Measurements from ENCODE around the gene WHRN.

Gene WHRN

DNA sequence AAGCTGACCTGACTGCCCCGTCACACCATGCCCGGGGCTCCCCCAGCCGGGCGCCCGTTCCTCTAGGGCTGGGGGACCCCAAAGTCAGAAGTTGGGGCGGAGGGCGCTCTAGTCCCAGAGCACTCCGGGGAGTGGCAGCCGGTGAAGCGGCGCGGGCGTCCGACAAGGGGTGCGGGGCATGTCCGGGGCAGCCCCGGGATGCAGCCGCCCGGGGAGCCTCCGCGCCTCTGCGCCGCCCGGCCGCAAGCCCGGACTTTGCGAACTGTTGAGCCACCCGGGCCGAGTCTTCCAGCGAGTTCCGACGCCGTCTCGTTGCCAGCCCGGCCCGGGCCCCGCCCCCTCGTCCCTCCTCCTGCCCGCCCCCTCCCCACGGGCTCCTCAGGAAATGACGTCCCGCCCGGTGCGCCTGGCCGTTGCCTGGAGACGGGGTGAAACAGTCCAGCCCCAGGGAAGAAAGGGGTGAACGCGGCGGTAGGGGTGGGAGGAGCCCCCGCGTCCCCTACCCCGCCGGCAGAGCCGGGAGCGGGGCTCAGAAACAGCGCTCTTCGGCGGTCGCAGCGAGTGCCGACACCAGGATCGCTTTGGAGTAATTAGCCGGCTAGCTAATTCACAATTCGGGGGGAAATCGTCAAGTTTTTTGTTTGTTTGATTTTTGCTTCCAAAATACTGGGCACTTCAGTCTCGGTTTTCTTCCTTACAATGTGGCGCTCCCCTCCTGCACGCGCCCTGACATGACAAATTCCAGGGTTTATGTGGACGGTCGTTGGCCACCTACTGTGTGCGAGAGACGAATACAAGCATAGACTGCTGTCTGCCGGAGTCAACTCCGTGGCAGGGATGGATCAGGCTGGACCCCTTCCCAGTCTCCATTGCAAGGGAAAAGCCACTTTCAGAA is at the start of gene WHRN:
WHRN (minus strand) TSS at position 287 of the 895 bp plus-strand sequence. CDS start 672 bp downstream, outside the sequence.
- DNase-seq (ENCODE audit: insufficient read length, low spot score) (peak; percentile 86), FAIRE-seq (no peak)

- FAIRE-seq, result no peak
- DNase-seq (ENCODE audit: insufficient read length, low spot score), result no peak
Measured at GRCh38 chr9:114553202-114553601, 47.9 kb upstream of the WHRN start.

DNA sequence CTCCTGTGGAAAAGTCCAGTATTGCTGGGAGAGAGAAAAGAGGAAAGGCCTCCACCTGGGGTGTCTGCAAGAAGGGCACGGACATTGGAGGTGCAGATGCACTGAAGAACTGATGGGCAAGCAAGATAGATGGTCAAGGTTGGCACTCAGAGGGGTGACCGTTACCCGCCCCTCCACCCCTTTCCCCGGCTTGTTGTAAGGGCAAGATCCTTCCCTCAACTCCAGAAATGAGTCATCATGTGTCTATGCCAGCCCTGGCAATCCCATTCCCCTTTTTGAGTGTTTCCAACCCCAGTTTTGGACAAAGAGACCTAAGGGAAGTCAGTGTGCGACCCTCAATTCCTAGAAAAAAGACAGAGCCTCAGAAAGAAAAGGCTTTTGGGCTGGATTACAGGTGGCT is 47.4 kb upstream of the WHRN start:
- DNase-seq (ENCODE audit: insufficient read length, low spot score) (no peak), FAIRE-seq (no peak)

- FAIRE-seq, result no peak
- DNase-seq (ENCODE audit: insufficient read length, low spot score), result no peak
Measured at GRCh38 chr9:114551750-114552685, 46.7 kb upstream of the WHRN start.

DNA sequence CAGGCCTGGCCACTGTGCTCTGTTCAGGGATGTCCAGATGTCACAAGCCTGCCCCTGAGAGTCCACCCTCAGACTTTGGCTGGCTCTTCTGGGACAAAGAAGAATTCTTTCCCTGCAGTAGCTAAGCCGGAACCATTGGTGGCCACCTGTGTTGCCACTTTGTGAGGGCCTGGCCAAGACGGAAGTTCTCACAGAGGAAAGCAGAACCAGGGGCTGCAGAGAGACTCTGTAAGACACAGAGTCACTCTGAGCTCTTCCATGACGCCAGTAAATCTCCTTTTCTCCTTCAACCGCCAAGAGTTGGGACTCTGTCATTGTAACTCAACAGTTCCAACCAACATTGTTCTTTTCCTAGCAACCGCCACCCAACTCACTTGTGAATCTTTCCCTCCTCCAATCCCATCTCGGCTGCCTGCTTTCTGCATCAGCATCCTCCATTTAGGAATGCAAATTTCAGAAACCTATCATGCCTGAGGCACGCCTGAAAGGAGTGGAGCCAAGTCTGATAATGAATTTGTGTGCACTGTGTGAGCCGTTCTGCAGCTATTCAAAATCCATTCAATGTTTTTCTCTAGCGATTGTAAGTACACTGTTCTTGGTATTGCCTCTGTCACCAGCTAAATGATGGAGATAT is 44.5 kb upstream of the WHRN start:
- DNase-seq (ENCODE audit: insufficient read length, low spot score) (no peak), FAIRE-seq (no peak)

- DNase-seq (ENCODE audit: insufficient read length, low spot score) (no peak), FAIRE-seq (no peak)
Measured at GRCh38 chr9:114546851-114547250, 41.6 kb upstream of the WHRN start.

GRCh38 chr9:114545055-114545454 is 39.8 kb upstream of the WHRN start:
- FAIRE-seq, result no peak
- DNase-seq (ENCODE audit: insufficient read length, low spot score), result no peak

DNA sequence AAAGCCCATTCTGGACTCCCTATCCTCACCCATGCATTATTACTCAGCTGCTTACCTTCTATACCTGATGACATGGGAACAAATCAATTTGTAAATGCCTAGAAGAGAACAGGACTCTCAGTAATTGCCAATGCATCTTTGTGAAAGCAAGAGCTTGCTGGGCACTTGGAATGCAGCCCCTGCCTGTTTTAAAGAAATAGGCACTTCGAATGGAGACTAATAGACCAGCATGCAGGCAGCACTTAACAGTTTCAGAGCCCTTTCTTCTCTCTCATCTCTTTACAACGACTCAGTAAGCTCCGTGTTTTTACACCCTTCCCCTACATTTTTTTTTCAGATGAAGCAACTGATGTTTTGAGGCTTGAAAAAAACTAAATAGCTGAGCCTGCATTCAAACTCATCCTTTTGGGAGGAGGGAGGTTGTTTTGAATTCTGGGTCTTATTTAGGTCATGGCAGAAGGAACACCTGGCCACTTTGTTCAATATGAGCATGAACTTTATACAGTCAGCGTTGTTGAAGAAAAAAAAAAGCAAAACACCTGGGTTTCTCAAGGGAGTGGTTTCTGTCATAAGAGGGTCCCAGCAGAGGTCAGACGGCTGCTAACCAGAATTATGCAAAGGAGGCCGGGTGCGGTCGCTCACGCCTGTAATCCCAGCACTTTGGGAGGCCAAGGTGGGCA is 34.6 kb upstream of the WHRN start:
- no peak for FAIRE-seq
- DNase-seq (ENCODE audit: insufficient read length, low spot score), result no peak

DNA sequence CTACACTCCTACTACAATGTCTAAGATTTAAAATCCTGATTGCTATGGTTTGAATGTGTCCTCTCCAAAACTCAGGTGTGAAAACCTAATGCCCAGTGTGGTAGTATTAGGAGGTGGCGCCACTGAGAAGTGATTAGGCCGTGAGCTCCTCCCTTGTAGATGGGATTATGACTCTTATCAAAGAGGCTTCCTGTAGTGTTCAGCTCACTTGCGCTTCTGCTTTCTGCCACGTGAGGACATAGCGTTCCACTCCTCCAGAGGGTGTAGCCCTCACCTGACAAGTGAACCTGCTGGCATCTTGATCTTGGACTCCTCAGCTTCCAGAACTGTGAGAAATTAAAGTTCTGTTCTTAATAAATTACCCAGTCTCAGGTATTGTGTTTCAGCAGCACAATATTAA is 33.0 kb upstream of the WHRN start:
- DNase-seq (ENCODE audit: insufficient read length, low spot score) (no peak), FAIRE-seq (no peak)

DNA sequence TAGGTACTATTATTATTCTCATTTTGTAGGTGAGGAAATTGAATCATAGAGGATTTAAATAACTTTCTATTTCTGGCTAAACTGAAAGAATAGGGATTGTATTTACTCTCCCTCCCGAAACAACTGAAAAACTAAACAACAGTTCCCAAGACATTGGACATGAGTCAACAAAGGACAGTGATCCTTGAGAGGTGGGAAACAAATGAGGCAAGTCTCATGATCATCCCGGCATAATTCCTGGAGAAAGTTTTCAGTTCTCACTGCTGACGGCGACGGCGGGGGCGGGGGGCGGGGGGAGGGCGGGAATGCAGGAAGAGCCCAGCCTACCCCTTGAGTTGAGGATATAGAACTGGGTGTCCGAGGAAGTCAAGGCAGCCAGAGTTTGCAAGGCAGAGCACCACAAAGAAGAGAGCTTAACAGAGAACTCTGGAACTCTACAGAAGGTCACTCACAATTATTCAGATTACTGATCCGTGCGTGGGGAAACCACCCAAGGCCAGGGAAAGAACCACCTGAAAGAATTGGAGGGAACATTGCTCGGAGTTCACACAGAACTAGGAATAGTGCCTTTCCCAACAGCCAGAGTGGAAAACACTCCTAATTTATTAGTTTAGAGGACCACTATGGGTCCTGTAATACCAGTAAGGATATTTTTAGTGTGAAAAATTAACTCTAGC is 27.4 kb upstream of the WHRN start:
- no peak for DNase-seq (ENCODE audit: insufficient read length, low spot score)
- no peak for FAIRE-seq

GRCh38 chr9:114529285-114529684 is 24.0 kb upstream of the WHRN start:
- FAIRE-seq, result no peak
- DNase-seq (ENCODE audit: insufficient read length, low spot score), result no peak

- FAIRE-seq (no peak), DNase-seq (ENCODE audit: insufficient read length, low spot score) (no peak)
Measured at GRCh38 chr9:114526807-114527206, 21.5 kb upstream of the WHRN start.

DNA sequence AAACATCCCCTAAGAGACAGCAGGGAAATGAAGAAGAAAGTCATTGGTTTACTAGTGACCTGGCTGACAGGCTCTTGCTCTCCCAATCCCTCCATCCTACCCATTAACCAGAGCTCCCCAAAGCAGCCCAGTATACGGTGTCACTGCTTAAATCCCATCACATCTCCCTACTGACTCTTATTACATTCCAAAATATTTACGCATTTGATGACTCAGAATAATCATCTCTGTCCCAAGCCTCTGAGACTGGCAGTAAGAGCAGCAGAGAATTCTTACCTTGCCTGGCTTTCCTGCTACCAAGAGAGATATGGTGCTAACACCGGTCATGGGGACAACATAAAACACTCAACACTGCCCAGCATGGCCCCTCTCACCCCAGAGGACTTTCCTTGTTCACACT is 20.2 kb upstream of the WHRN start:
- DNase-seq (ENCODE audit: insufficient read length, low spot score) (no peak), FAIRE-seq (no peak)

GRCh38 chr9:114524247-114524681 is 19.0 kb upstream of the WHRN start:
- FAIRE-seq (no peak), DNase-seq (ENCODE audit: insufficient read length, low spot score) (no peak)

DNA sequence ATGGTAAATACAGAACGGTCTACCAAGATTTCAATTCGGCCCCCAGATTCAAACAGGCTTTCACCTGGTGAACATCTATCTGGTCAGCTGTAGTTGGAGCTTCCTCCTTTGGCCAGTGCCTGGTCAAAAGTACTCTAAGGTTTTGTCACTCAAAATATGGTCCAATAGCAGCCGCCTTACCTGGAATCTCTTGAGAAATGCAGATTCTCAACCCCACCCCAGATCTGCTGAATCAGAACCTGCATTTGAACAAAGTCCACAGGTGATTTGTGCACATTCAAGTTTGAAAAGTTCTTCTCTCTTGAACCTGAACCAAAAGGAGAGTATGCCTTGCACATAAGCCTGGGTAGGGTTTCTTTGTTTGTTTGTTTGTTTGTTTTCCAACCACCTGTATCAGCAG is 17.6 kb upstream of the WHRN start:
- no peak for FAIRE-seq
- DNase-seq (ENCODE audit: insufficient read length, low spot score), result no peak

- DNase-seq (ENCODE audit: insufficient read length, low spot score), result no peak
- FAIRE-seq, result no peak
Measured at GRCh38 chr9:114522286-114522685, 17.0 kb upstream of the WHRN start.

DNA sequence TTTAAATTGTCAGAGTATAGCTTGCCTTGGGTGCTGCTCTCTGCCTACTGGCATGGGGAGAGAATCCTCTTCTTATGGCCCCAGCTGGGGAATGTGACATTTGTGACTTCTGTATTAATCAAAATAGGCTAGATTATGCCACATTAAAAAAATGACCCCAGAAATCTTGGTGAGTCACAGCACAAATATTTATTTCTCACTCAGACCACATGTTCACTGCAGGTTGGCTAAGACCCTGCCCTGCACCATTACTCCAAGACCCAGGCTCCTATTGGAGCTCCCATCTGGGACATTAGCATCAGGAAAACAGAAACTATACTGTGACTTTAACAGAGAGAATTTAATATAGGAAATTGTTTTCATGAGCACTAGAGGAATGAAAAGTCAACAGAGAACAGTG is 16.6 kb upstream of the WHRN start:
- DNase-seq (ENCODE audit: insufficient read length, low spot score) (no peak), FAIRE-seq (no peak)

GRCh38 chr9:114518599-114519022 is 13.3 kb upstream of the WHRN start:
- no peak for DNase-seq (ENCODE audit: insufficient read length, low spot score)
- FAIRE-seq, result peak; percentile 65

DNA sequence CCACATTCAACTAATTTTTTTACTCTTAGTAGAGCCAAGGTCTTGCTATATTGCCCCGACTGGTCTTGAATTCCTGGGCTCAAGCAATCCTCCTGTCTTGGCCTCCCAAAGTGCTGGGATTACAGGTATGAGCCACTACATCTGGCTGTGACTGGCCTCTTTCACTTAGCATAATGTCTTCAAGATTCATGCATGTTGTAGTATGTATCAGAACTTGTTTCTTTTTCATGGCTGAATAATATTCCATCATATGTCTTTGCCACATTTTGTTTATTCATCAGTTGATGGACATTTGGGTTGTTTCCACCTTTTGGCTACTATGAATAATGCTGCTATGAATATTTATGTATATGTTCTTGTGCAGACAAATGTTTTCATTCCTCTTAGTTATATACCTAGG is 12.8 kb upstream of the WHRN start:
- FAIRE-seq (no peak), DNase-seq (ENCODE audit: insufficient read length, low spot score) (no peak)

GRCh38 chr9:114516913-114517312 is 11.6 kb upstream of the WHRN start:
- DNase-seq (ENCODE audit: insufficient read length, low spot score), result no peak
- FAIRE-seq, result no peak
